ENCODE measurements around the gene CLCN5.

The CLCN5 gene

GRCh38 chrX:50075630-50076339 is 153.4 kb downstream of the CLCN5 start:
- TF ChIP-seq FOXP2 (optimal IDR thresholded peaks at IDR 0.05; ENCODE audit: borderline replicate concordance, extremely low read depth, extremely low read length, insufficient read depth), result no peak
- no peak for TF ChIP-seq POLR2AphosphoS5 (IDR thresholded peaks at IDR 0.05; ENCODE audit: low read depth, low read length)
- TF ChIP-seq TAF1 (IDR thresholded peaks at IDR 0.05; ENCODE audit: borderline replicate concordance, insufficient read depth, low read length), result no peak
- no peak for TF ChIP-seq REST (IDR thresholded peaks at IDR 0.05; ENCODE audit: insufficient read depth in 1 of 2, low read depth in 2 of 2, low read length in 2 of 2)
- TF ChIP-seq SIN3A (IDR thresholded peaks at IDR 0.05; ENCODE audit: borderline replicate concordance, insufficient read depth, low read length), result no peak

- TF ChIP-seq TAF1 (IDR thresholded peaks at IDR 0.05; ENCODE audit: borderline replicate concordance, insufficient read depth, low read length) (no peak), FOXP2 (optimal IDR thresholded peaks at IDR 0.05; ENCODE audit: borderline replicate concordance, extremely low read depth, extremely low read length, insufficient read depth) (no peak), SIN3A (IDR thresholded peaks at IDR 0.05; ENCODE audit: borderline replicate concordance, insufficient read depth, low read length) (no peak), REST (IDR thresholded peaks at IDR 0.05; ENCODE audit: insufficient read depth in 1 of 2, low read depth in 2 of 2, low read length in 2 of 2) (no peak), POLR2AphosphoS5 (IDR thresholded peaks at IDR 0.05; ENCODE audit: low read depth, low read length) (no peak)
These were observed 159.0 kb downstream of the CLCN5 start for GRCh38 chrX:50081282-50081889.

- TF ChIP-seq FOXP2 (optimal IDR thresholded peaks at IDR 0.05; ENCODE audit: borderline replicate concordance, extremely low read depth, extremely low read length, insufficient read depth) (no peak), SIN3A (IDR thresholded peaks at IDR 0.05; ENCODE audit: borderline replicate concordance, insufficient read depth, low read length) (no peak)
These were observed 160.3 kb downstream of the CLCN5 start for GRCh38 chrX:50082741-50083140.

- TF ChIP-seq FOXP2 (optimal IDR thresholded peaks at IDR 0.05; ENCODE audit: borderline replicate concordance, extremely low read depth, extremely low read length, insufficient read depth), result no peak
- TF ChIP-seq SIN3A (IDR thresholded peaks at IDR 0.05; ENCODE audit: borderline replicate concordance, insufficient read depth, low read length), result no peak
- TF ChIP-seq TAF1 (IDR thresholded peaks at IDR 0.05; ENCODE audit: borderline replicate concordance, insufficient read depth, low read length), result no peak
- no peak for TF ChIP-seq POLR2AphosphoS5 (IDR thresholded peaks at IDR 0.05; ENCODE audit: low read depth, low read length)
- no peak for TF ChIP-seq REST (IDR thresholded peaks at IDR 0.05; ENCODE audit: insufficient read depth in 1 of 2, low read depth in 2 of 2, low read length in 2 of 2)
These were observed 166.2 kb downstream of the CLCN5 start for GRCh38 chrX:50088645-50089044.

- TF ChIP-seq TAF1 (IDR thresholded peaks at IDR 0.05; ENCODE audit: borderline replicate concordance, insufficient read depth, low read length), result no peak
These were observed 171.2 kb downstream of the CLCN5 start for GRCh38 chrX:50093625-50094024.

- TF ChIP-seq FOXP2 (optimal IDR thresholded peaks at IDR 0.05; ENCODE audit: borderline replicate concordance, extremely low read depth, extremely low read length, insufficient read depth), result no peak
- TF ChIP-seq REST (IDR thresholded peaks at IDR 0.05; ENCODE audit: insufficient read depth in 1 of 2, low read depth in 2 of 2, low read length in 2 of 2), result no peak
- TF ChIP-seq TAF1 (IDR thresholded peaks at IDR 0.05; ENCODE audit: borderline replicate concordance, insufficient read depth, low read length), result no peak
- TF ChIP-seq SIN3A (IDR thresholded peaks at IDR 0.05; ENCODE audit: borderline replicate concordance, insufficient read depth, low read length), result no peak
- TF ChIP-seq POLR2AphosphoS5 (IDR thresholded peaks at IDR 0.05; ENCODE audit: low read depth, low read length), result no peak
These were observed 174.7 kb downstream of the CLCN5 start for GRCh38 chrX:50097071-50097470.
